RWPE1 (cell line): ENCODE measurements around the gene AWAT2.

ENCODE experiments used
- CTCF ChIA-PET: fragments of 350-600 bp; sonication (Branson Sonifier 250); formaldehyde crosslinking; extraction: SDS; loops from one replicate; lab custom pipeline; 2021; lab: Yijun Ruan, JAX
- POLR2A ChIA-PET: fragments of 400-600 bp; formaldehyde crosslinking; extraction: SDS; loops from one replicate; lab custom pipeline; 2020; ENCODE audit warnings: antibody characterized with exemption; ENCODE audit not compliant: low non-redundant PET; lab: Yijun Ruan, JAX
- DNase-seq: peaks from one replicate; pipeline ENCODE4 v3.0.0; 2012; ENCODE audit warnings: low spot score
- H3K27ac ChIP-seq: fragments of 450-650 bp; 2 replicates; pipeline ENCODE4 v1.5.1; 2017
- TF ChIP-seq, protein P1 (sequence below): fragments of 450-650 bp; conservative IDR thresholded peaks from 2 replicates; pipeline ENCODE4 v1.5.1; 2017; ENCODE audit warnings: low read depth, mild to moderate bottlenecking

AWAT2 gene

DNA sequence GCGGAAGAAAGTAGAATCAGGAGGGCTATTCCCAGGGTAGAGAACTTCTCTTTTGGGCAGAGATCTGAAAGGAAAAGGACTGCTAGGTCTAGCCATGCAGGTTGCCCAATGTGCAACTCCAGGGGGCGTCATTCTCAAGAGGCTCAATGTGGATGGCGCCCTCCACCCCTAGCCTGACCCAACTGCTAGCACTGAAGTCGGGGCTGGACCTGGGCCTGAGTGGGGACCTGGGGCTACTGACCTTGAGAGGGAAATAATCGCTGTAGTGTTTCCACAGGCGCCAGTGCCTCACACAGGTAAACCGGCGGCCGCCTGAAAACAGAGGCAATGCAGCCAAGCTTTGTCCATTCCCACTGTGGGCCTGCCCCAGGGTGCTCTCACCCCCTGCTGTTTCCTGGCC is 6.1 kb downstream of the AWAT2 start:
- POLR2A ChIA-PET, result no interaction called here
- H3K27ac ChIP-seq, result no peak overlapping the region
- TF ChIP-seq, protein P1, sequence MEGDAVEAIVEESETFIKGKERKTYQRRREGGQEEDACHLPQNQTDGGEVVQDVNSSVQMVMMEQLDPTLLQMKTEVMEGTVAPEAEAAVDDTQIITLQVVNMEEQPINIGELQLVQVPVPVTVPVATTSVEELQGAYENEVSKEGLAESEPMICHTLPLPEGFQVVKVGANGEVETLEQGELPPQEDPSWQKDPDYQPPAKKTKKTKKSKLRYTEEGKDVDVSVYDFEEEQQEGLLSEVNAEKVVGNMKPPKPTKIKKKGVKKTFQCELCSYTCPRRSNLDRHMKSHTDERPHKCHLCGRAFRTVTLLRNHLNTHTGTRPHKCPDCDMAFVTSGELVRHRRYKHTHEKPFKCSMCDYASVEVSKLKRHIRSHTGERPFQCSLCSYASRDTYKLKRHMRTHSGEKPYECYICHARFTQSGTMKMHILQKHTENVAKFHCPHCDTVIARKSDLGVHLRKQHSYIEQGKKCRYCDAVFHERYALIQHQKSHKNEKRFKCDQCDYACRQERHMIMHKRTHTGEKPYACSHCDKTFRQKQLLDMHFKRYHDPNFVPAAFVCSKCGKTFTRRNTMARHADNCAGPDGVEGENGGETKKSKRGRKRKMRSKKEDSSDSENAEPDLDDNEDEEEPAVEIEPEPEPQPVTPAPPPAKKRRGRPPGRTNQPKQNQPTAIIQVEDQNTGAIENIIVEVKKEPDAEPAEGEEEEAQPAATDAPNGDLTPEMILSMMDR, result no peak
- no peak for DNase-seq
- CTCF ChIA-PET, result no interaction called here

DNA sequence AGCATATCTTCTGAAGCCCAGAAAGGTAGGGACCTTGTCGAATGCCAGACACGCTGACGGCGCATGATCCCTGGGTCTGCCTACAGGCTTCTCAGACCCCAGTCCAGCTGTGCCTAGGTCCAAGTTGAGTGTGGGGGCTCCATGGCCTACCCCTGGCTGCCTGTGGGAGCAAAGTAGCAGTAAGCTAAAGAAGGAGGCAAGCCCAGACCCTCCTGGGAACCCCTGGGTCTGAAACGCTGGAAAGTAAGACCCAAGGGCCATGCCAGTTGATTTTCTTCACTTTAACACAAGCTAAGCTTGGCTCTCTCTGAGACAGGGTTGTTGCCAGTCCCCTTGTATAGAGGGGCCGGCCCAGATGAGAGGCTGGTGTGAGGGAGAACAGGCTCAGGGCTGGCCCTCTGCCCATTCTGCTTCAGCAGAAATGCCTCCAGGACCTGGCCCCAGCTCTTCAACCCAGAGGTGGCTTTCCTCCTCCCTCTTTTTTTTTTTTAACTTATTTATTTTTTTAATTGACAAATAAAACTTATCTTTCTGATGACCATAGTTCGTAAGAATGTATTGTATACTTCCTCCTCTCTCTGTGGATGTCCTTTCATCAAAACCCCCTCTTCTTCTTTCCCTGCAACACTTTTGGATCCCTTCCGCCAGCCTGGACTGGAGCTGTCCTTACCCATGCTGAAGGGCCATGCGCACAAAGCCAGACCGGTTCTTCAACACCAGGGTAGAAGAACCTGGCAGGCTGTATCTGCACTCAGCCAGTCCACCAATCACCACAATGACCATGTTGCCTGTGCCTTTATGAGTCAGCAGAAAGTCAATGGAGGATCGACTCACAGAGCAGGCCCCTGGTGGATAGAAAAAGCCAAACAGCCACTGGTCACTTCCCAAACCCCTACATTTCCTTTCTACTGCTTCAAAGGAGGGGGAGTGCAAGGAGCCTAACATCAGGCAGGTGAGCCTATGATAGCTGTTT is 7.1 kb downstream of the AWAT2 start:
- DNase-seq, result no peak
- POLR2A ChIA-PET, result no interaction called here
- TF ChIP-seq, protein P1, result no peak
- CTCF ChIA-PET, result no interaction called here
- H3K27ac ChIP-seq, result no peak overlapping the region

DNA sequence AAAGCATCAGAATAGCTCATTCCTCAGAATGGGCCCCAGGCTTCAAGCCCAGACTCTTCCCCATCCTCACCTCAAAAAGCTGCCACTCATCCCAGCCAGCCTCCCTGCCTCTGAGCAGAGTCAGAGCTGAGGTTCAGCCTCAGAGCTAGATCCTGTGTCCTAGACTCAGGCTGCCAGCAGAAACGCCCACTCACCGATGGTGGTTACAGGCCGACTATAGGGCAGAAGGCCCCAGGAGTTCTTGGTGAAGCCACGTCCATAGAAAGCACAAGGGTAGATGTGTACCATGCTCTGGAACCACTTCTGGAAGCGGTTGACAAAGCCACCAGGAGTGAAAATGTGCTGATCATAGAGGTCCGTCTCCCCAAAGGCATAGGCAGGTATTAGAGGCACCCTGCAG is 7.7 kb downstream of the AWAT2 start:
- ChIA-PET CTCF (interaction anchor here (0.6 kb wide), 1 partner anchor 1329 kb away, joined by 3 read pairs; no protein-coding TSS in a partner anchor), POLR2A (no interaction called here)
- TF ChIP-seq, protein P1, result no peak
- no peak overlapping the region for H3K27ac ChIP-seq
- no peak for DNase-seq

DNA sequence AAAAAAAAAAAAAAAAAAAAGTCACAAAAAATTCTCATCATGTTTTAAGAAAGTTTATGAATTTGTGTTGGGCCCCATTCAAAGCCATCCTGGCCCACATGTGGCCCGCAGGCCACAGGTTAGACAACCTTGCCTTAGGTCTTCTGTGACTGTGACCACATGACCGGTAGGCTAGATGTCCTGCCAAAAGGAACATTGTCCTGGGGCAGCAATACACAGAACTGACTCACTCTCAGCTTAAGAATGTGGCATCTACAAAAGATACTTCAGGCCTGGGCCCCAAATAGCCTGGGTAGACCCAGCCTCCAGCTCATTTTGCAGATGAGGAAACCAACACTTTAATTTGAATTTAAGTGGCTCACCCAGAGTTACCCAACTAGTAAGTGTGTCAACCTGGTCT is 10.0 kb downstream of the AWAT2 start:
- CTCF ChIA-PET, result interaction anchor here (0.7 kb wide), 1 partner anchor 56 kb away, joined by 3 read pairs; no protein-coding TSS in a partner anchor
- POLR2A ChIA-PET, result no interaction called here

DNA sequence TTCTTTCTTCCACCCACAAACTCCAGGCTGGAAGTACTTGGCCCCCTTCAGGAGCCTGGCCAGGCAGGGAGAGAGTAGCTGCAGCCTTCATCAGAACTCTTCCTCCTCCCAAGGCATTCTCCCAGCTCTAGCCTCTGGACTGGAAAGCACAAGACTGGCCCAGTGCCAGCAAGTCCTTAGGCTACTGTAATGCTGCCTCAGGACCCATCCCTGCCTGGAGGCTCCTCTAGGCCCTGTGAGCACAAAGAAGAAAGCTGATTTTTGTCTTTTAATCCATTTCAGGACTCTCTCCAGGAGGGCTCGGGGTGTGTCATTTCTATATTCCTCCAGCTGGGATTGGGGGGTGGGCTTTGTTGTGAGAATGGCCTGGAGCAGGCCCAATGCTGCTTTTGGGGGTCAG is 10.8 kb downstream of the AWAT2 start:
- no peak overlapping the region for H3K27ac ChIP-seq
- DNase-seq, result no peak
- ChIA-PET POLR2A (no interaction called here), CTCF (interaction anchor here (0.6 to 1.1 kb wide), 3 partner anchors 8 to 1933 kb away, joined by 3 read pairs; no protein-coding TSS in a partner anchor)
- TF ChIP-seq, protein P1, result no peak

More for the DNA sequence above, 10.0 kb downstream of the AWAT2 start:
- TF ChIP-seq, protein P1, result no peak
- no peak overlapping the region for H3K27ac ChIP-seq
- no peak for DNase-seq

DNA sequence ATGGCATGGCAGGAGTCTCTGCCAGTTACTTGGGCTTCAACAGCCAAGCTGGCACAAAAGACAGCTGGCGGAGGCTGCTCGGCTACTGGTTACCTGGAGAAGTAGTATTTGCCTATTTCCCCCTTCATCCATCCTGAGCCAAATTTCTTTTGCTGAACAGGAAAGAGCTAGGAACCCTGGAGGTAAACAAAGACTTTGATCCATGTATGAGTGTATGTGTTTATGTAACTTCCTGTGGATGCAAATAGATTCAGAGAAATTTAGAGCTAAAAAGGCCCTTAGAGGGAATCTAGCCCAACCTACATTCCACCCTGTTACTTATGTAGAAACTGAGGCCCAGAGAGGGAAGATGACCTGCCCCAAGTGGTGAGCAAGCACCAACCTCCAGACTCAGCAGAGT is 11.2 kb downstream of the AWAT2 start:
- TF ChIP-seq, protein P1, result no peak
- H3K27ac ChIP-seq, result no peak overlapping the region
- ChIA-PET CTCF (interaction anchor here (0.6 to 1.1 kb wide), 3 partner anchors 8 to 1934 kb away, joined by 3 read pairs; no protein-coding TSS in a partner anchor), POLR2A (no interaction called here)
- no peak for DNase-seq
